Activated naive CD8-positive, alpha-beta T cell (primary cell): ENCODE results near the gene ALS2.
"Not testable (repeated sequence)": the region's sequence is repeated elsewhere in the genome, so short reads cannot be mapped to it uniquely, and the experiment has no call there.

Experiments
- H3K27ac Mint-ChIP-seq: one replicate; pipeline ENCODE4 v1.8.0; 2021; ENCODE audit warnings: mixed read lengths
- H3K27me3 Mint-ChIP-seq: one replicate; pipeline ENCODE4 v1.8.0; 2021; ENCODE audit warnings: mixed read lengths
- H3K36me3 Mint-ChIP-seq: one replicate; pipeline ENCODE4 v1.8.0; 2021; ENCODE audit warnings: mixed read lengths
- H3K4me1 Mint-ChIP-seq: one replicate; pipeline ENCODE4 v1.8.0; 2021; ENCODE audit warnings: low read depth, mixed read lengths
- H3K4me3 Mint-ChIP-seq: one replicate; pipeline ENCODE4 v1.8.0; 2021; ENCODE audit warnings: mild to moderate bottlenecking, mixed read lengths
- H3K9me3 Mint-ChIP-seq: one replicate; pipeline ENCODE4 v1.8.0; 2021; ENCODE audit warnings: low read depth, mixed read lengths

Gene ALS2

GRCh38 chr2:201779901-201780673 lies 646 bp downstream of the ALS2 start:
- Mint-ChIP-seq H3K4me3 (peak overlapping the region; percentile 99), H3K9me3 (no peaks in the 10 kb centered on the region), H3K36me3 (no peaks in the 10 kb centered on the region), H3K27me3 (no peaks in the 10 kb centered on the region), H3K27ac (peak overlapping the region; percentile 62), H3K4me1 (peaks cover 26% of the 10 kb centered on the region)

- no peaks in the 10 kb centered on the region for H3K36me3 Mint-ChIP-seq
- no peaks in the 10 kb centered on the region for H3K9me3 Mint-ChIP-seq
- no peak overlapping the region for H3K4me3 Mint-ChIP-seq
- H3K27ac Mint-ChIP-seq, result no peak overlapping the region
- H3K4me1 Mint-ChIP-seq, result peaks cover 28% of the 10 kb centered on the region
- H3K27me3 Mint-ChIP-seq, result no peaks in the 10 kb centered on the region
Observed at GRCh38 chr2:201777869-201778268, 2.9 kb downstream of the ALS2 start.

DNA sequence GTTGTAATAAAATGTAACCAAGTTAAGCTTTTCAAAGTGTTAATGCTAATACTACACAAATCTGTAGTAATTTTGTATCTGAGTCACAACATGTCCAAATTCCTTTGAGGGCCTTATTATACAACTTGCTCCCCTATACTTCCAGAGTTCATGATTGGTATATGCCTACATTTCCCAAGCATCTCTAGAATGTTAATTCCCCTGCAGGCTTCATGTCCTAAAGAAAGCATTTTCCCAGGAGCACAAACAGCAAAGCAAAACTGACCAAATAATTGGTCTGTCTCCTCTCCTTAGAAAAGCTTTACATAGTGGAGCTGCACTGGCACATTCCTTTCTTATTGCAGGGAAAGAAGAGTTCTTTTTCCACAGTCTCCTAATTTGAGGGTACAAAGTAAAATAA lies 3.7 kb downstream of the ALS2 start:
- H3K27ac Mint-ChIP-seq, result no peak overlapping the region
- no peaks in the 10 kb centered on the region for H3K36me3 Mint-ChIP-seq
- peaks cover 28% of the 10 kb centered on the region for H3K4me1 Mint-ChIP-seq
- H3K4me3 Mint-ChIP-seq, result no peak overlapping the region
- no peaks in the 10 kb centered on the region for H3K9me3 Mint-ChIP-seq
- no peaks in the 10 kb centered on the region for H3K27me3 Mint-ChIP-seq

GRCh38 chr2:201775326-201775725 lies 5.4 kb downstream of the ALS2 start:
- H3K4me3 Mint-ChIP-seq, result no peak overlapping the region
- peaks cover 18% of the 10 kb centered on the region for H3K4me1 Mint-ChIP-seq
- H3K27me3 Mint-ChIP-seq, result no peaks in the 10 kb centered on the region
- H3K36me3 Mint-ChIP-seq, result no peaks in the 10 kb centered on the region
- no peaks in the 10 kb centered on the region for H3K9me3 Mint-ChIP-seq
- H3K27ac Mint-ChIP-seq, result no peak overlapping the region

DNA sequence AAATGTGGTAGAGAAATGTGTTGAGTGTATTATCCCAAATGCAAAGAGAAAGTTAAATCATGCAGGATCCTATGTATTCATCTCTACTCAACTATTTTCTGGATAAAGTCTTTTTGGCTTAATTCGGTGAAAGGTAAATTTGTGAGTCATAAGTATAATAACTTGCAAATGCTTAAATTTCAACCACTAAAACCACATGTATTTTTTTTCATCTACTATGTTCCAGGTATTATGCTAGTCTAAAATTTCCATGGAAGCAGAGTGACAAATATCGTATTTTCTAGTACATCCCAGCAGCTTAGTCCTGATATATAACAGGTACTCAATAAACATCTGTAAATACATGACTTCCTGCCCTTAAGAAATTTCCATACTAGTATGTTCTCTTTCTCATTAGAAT lies 6.2 kb downstream of the ALS2 start:
- H3K36me3 Mint-ChIP-seq, result no peaks in the 10 kb centered on the region
- no peak overlapping the region for H3K4me3 Mint-ChIP-seq
- H3K4me1 Mint-ChIP-seq, result peaks cover 12% of the 10 kb centered on the region
- H3K9me3 Mint-ChIP-seq, result no peaks in the 10 kb centered on the region
- H3K27ac Mint-ChIP-seq, result no peak overlapping the region
- H3K27me3 Mint-ChIP-seq, result no peaks in the 10 kb centered on the region

GRCh38 chr2:201773990-201774389 lies 6.7 kb downstream of the ALS2 start:
- Mint-ChIP-seq H3K9me3 (no peaks in the 10 kb centered on the region), H3K4me3 (no peak overlapping the region), H3K4me1 (peaks cover 9% of the 10 kb centered on the region), H3K27me3 (no peaks in the 10 kb centered on the region), H3K36me3 (no peaks in the 10 kb centered on the region), H3K27ac (no peak overlapping the region)

DNA sequence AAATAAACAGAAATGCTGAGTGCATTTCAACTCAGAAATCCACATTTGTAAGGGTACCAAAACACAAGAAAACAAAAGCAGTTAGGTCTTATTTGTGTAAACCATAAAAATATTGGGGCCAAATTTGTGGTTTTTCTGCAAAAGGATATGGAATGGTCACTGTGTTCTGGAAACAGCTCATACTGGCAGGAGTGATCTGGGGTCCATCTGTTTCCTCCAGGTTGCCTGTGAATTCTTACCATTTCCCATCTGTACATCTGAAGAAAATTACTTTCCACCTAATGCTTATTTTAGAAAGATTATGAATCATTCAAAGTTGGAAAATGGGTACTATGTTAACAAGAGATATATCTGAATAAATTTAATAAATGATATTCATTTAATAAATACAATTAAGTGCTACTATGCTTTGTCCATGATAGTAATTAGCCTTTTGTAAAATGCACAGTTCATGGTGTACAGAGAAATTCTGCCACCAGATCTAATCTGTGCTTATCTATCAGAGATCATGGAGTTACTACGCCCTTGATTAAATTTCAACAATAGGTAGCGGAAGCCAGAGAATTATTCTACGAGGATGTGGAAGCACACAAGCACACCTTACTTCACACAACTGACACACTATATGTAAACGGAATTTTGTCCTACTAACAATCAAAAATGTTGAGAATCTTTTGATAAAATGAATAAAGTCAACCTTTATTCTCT lies 10.9 kb downstream of the ALS2 start:
- Mint-ChIP-seq H3K27me3 (no peaks in the 10 kb centered on the region), H3K9me3 (no peaks in the 10 kb centered on the region), H3K4me1 (no peaks in the 10 kb centered on the region), H3K36me3 (peaks cover 5% of the 10 kb centered on the region), H3K4me3 (no peak overlapping the region), H3K27ac (no peak overlapping the region)

DNA sequence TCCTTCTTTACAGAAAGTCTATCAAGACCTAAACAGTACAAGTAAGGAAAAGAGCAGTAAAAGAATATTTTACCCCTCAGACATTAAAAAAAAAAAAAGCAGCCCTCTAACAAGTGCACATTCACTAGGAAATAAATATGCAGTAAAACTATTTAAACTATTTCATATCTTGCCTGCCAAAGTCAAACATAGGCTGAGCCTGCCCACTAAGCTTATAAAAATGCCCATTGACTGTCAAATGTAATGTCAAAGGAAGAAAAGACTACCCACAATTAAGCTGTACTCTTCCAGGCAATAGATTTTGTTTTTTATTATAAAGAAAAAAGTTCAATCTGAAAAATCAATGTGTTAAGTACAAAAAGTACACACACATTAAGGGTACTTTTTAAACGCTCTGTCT lies 11.8 kb downstream of the ALS2 start:
- Mint-ChIP-seq H3K4me1 (no peaks in the 10 kb centered on the region), H3K4me3 (no peak overlapping the region), H3K27me3 (no peaks in the 10 kb centered on the region), H3K27ac (no peak overlapping the region), H3K36me3 (peaks cover 6% of the 10 kb centered on the region), H3K9me3 (no peaks in the 10 kb centered on the region)

- Mint-ChIP-seq H3K36me3 (peaks cover 12% of the 10 kb centered on the region), H3K4me3 (no peak overlapping the region), H3K9me3 (no peaks in the 10 kb centered on the region)
Observed at GRCh38 chr2:201765799-201766198, 14.9 kb downstream of the ALS2 start.

GRCh38 chr2:201764469-201764868 lies 16.3 kb downstream of the ALS2 start:
- not testable (repeated sequence) for H3K27ac Mint-ChIP-seq, H3K4me1 Mint-ChIP-seq, H3K4me3 Mint-ChIP-seq, H3K27me3 Mint-ChIP-seq, H3K9me3 Mint-ChIP-seq
- H3K36me3 Mint-ChIP-seq, result peaks cover 15% of the 10 kb centered on the region

More at GRCh38 chr2:201765799-201766198, 14.9 kb downstream of the ALS2 start:
- H3K27ac Mint-ChIP-seq, result no peak overlapping the region
- H3K27me3 Mint-ChIP-seq, result no peaks in the 10 kb centered on the region
- no peaks in the 10 kb centered on the region for H3K4me1 Mint-ChIP-seq

DNA sequence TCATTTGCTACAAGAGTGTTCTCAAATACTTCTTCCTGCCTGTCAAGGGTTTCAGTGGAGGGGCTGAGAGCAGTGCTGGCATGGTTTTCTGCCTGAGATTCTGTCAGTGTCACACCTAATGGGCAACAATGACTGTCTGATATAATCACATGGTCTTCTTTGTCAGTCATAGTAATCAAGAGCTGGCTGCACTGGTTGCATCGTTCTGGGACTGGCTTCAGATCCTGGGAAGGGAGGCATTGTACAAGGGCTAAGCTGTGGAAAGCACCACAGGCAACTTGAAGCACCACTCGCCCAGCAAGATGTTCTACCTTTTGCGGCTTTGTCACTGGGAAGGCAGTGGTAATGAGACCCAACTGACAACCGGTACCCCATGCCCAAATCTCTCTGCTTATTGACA lies 19.6 kb downstream of the ALS2 start:
- no peak overlapping the region for H3K4me3 Mint-ChIP-seq
- no peaks in the 10 kb centered on the region for H3K4me1 Mint-ChIP-seq
- H3K9me3 Mint-ChIP-seq, result no peaks in the 10 kb centered on the region
- no peaks in the 10 kb centered on the region for H3K27me3 Mint-ChIP-seq
- H3K36me3 Mint-ChIP-seq, result peaks cover 17% of the 10 kb centered on the region
- H3K27ac Mint-ChIP-seq, result no peak overlapping the region

GRCh38 chr2:201759567-201759966 lies 21.2 kb downstream of the ALS2 start:
- Mint-ChIP-seq H3K9me3 (no peaks in the 10 kb centered on the region), H3K36me3 (peaks cover 21% of the 10 kb centered on the region), H3K4me1 (no peaks in the 10 kb centered on the region), H3K27me3 (no peaks in the 10 kb centered on the region), H3K4me3 (no peak overlapping the region), H3K27ac (no peak overlapping the region)

- H3K4me3 Mint-ChIP-seq, result no peak overlapping the region
- H3K36me3 Mint-ChIP-seq, result peaks cover 19% of the 10 kb centered on the region
- H3K9me3 Mint-ChIP-seq, result no peaks in the 10 kb centered on the region
- H3K27ac Mint-ChIP-seq, result no peak overlapping the region
- H3K4me1 Mint-ChIP-seq, result no peaks in the 10 kb centered on the region
- no peaks in the 10 kb centered on the region for H3K27me3 Mint-ChIP-seq
Observed at GRCh38 chr2:201758873-201759272, 21.9 kb downstream of the ALS2 start.

- H3K4me1 Mint-ChIP-seq, result no peaks in the 10 kb centered on the region
- no peak overlapping the region for H3K27ac Mint-ChIP-seq
- no peaks in the 10 kb centered on the region for H3K9me3 Mint-ChIP-seq
Observed at GRCh38 chr2:201758234-201758633, 22.5 kb downstream of the ALS2 start.

GRCh38 chr2:201754717-201755415 lies 25.9 kb downstream of the ALS2 start:
- no peaks in the 10 kb centered on the region for H3K27me3 Mint-ChIP-seq
- no peak overlapping the region for H3K4me3 Mint-ChIP-seq
- H3K27ac Mint-ChIP-seq, result no peak overlapping the region
- H3K4me1 Mint-ChIP-seq, result no peaks in the 10 kb centered on the region
- no peaks in the 10 kb centered on the region for H3K9me3 Mint-ChIP-seq
- peaks cover 13% of the 10 kb centered on the region for H3K36me3 Mint-ChIP-seq

More at GRCh38 chr2:201758234-201758633, 22.5 kb downstream of the ALS2 start:
- no peak overlapping the region for H3K4me3 Mint-ChIP-seq
- H3K36me3 Mint-ChIP-seq, result peaks cover 17% of the 10 kb centered on the region
- no peaks in the 10 kb centered on the region for H3K27me3 Mint-ChIP-seq
